T-helper 1 cell treated with Interleukin-12 subunit alpha and Interleukin-12 subunit beta and Interleukin-4 antibody, amounts not matched to agents 30 μg/mL and 1 μg/mL, for 36 hours (primary cell): ENCODE measurements around the gene LMX1B.
"Not testable (repeated sequence)": the region's sequence is repeated elsewhere in the genome, so short reads cannot be mapped to it uniquely, and the experiment has no call there.

ENCODE experiments used
- H3K27ac Mint-ChIP-seq: one replicate; pipeline ENCODE4 v1.8.0; 2021; ENCODE audit warnings: mild to moderate bottlenecking, mixed read lengths
- H3K27me3 Mint-ChIP-seq: one replicate; pipeline ENCODE4 v1.8.0; 2021; ENCODE audit warnings: low read depth, mixed read lengths
- H3K36me3 Mint-ChIP-seq: one replicate; pipeline ENCODE4 v1.8.0; 2021; ENCODE audit warnings: low read depth, mixed read lengths
- H3K4me1 Mint-ChIP-seq: one replicate; pipeline ENCODE4 v1.8.0; 2021; ENCODE audit warnings: low read depth, mixed read lengths
- H3K4me3 Mint-ChIP-seq: one replicate; pipeline ENCODE4 v1.8.0; 2021; ENCODE audit warnings: mild to moderate bottlenecking, moderate library complexity, mixed read lengths
- H3K9me3 Mint-ChIP-seq: one replicate; pipeline ENCODE4 v1.8.0; 2021; ENCODE audit warnings: mixed read lengths

LMX1B gene

GRCh38 chr9:126728210-126728609 lies 114.5 kb downstream of the LMX1B start:
- not testable (repeated sequence) for H3K27ac Mint-ChIP-seq, H3K36me3 Mint-ChIP-seq, H3K9me3 Mint-ChIP-seq, H3K4me1 Mint-ChIP-seq, H3K4me3 Mint-ChIP-seq
- peaks cover 26% of the 10 kb centered on the region for H3K27me3 Mint-ChIP-seq

- H3K4me1 Mint-ChIP-seq, H3K27ac Mint-ChIP-seq, H3K4me3 Mint-ChIP-seq, H3K36me3 Mint-ChIP-seq: not testable (repeated sequence)
- Mint-ChIP-seq H3K9me3 (peaks cover 16% of the 10 kb centered on the region), H3K27me3 (peaks cover 38% of the 10 kb centered on the region)
Measured at GRCh38 chr9:126730592-126730991, 116.9 kb downstream of the LMX1B start.

- H3K27ac Mint-ChIP-seq: no peak overlapping the region
- no peak overlapping the region for H3K4me3 Mint-ChIP-seq
- H3K4me1 Mint-ChIP-seq: no peaks in the 10 kb centered on the region
- H3K9me3 Mint-ChIP-seq: peaks cover 24% of the 10 kb centered on the region
- H3K36me3 Mint-ChIP-seq: peaks cover 6% of the 10 kb centered on the region
- H3K27me3 Mint-ChIP-seq: peaks cover 42% of the 10 kb centered on the region
Measured at GRCh38 chr9:126733005-126733404, 119.3 kb downstream of the LMX1B start.

GRCh38 chr9:126734877-126735276 lies 121.1 kb downstream of the LMX1B start:
- Mint-ChIP-seq H3K4me3 (no peak overlapping the region), H3K9me3 (peaks cover 24% of the 10 kb centered on the region), H3K4me1 (no peaks in the 10 kb centered on the region), H3K27ac (no peak overlapping the region), H3K36me3 (peaks cover 6% of the 10 kb centered on the region), H3K27me3 (peaks cover 44% of the 10 kb centered on the region)

- Mint-ChIP-seq H3K27ac (no peak overlapping the region), H3K36me3 (peaks cover 6% of the 10 kb centered on the region)
Measured at GRCh38 chr9:126735482-126735881, 121.8 kb downstream of the LMX1B start.

GRCh38 chr9:126738553-126738952 lies 124.8 kb downstream of the LMX1B start:
- Mint-ChIP-seq H3K4me3 (no peak overlapping the region), H3K9me3 (peaks cover 24% of the 10 kb centered on the region), H3K27me3 (peaks cover 51% of the 10 kb centered on the region), H3K27ac (no peak overlapping the region), H3K36me3 (peaks cover 6% of the 10 kb centered on the region), H3K4me1 (no peaks in the 10 kb centered on the region)

More at GRCh38 chr9:126735482-126735881, 121.8 kb downstream of the LMX1B start:
- Mint-ChIP-seq H3K27me3 (peaks cover 44% of the 10 kb centered on the region), H3K9me3 (peaks cover 24% of the 10 kb centered on the region), H3K4me3 (no peak overlapping the region), H3K4me1 (no peaks in the 10 kb centered on the region)

- Mint-ChIP-seq H3K4me1 (peaks cover 18% of the 10 kb centered on the region), H3K9me3 (no peaks in the 10 kb centered on the region), H3K36me3 (no peaks in the 10 kb centered on the region), H3K27me3 (peaks cover 32% of the 10 kb centered on the region), H3K4me3 (no peak overlapping the region), H3K27ac (no peak overlapping the region)
Measured at GRCh38 chr9:126743041-126743440, 129.3 kb downstream of the LMX1B start.

- H3K27ac Mint-ChIP-seq: peak overlapping the region; percentile 18
- no peaks in the 10 kb centered on the region for H3K36me3 Mint-ChIP-seq
- no peaks in the 10 kb centered on the region for H3K9me3 Mint-ChIP-seq
- H3K4me3 Mint-ChIP-seq: peak overlapping the region; percentile 20
- H3K27me3 Mint-ChIP-seq: peaks cover 37% of the 10 kb centered on the region
- H3K4me1 Mint-ChIP-seq: peaks cover 24% of the 10 kb centered on the region
Measured at GRCh38 chr9:126745574-126746411, 132.1 kb downstream of the LMX1B start.
